ENCODE measurements around the gene RSPO3.

DNA sequence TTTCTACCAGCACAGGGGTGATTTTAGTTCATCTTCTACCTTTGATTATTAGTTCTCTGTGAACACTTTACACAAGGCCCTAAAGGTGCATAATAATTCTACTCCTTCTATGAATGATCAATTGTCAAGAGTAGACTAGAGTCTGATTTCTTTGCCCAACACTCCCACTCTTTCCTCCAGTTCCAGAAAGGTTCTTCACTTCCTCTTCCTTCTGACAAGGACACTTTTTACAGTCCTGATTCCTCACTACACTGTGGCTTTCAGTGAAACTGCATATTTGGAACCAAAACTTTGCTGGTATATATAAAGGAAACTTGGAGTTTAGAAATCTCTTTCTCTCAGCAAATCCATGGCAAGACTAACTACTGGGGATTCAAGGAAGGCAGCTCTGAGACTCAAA lies 10.6 kb upstream of the RSPO3 start:
- no peak for TF ChIP-seq CTCF (IDR thresholded peaks at IDR 0.05)
- no peak for TF ChIP-seq NRF1 (IDR thresholded peaks at IDR 0.05; ENCODE audit: low read depth, low read length)
- TF ChIP-seq NFIC (IDR thresholded peaks at IDR 0.05; ENCODE audit: borderline replicate concordance) = no peak
- no peak for TF ChIP-seq MXI1 (IDR thresholded peaks at IDR 0.05; ENCODE audit: low read depth, low read length)
- no peak for TF ChIP-seq TAF1 (IDR thresholded peaks at IDR 0.05; ENCODE audit: borderline replicate concordance, low read depth, low read length)
- TF ChIP-seq MAX (IDR thresholded peaks at IDR 0.05; ENCODE audit: low read depth) = no peak
- no peak for TF ChIP-seq CHD2 (IDR thresholded peaks at IDR 0.05; ENCODE audit: low read length, partially characterized antibody)
- no peak for TF ChIP-seq USF2 (IDR thresholded peaks at IDR 0.05; ENCODE audit: borderline replicate concordance, low read depth, low read length)
- no peak for TF ChIP-seq GABPA (IDR thresholded peaks at IDR 0.05; ENCODE audit: low read depth)
- no peak for TF ChIP-seq ZBTB33 (IDR thresholded peaks at IDR 0.05; ENCODE audit: borderline replicate concordance, low read depth)
- TF ChIP-seq TCF12 (IDR thresholded peaks at IDR 0.05) = no peak
